Stimulated activated memory B cell treated with anti-CD40 and anti-IgM and Interleukin-4, amounts not matched to agents 10 μg/mL and 1 μg/mL and 100 μg/mL, for 72 hours (primary cell): ENCODE results near the gene TSPAN32.
"Not testable (repeated sequence)": the region's sequence is repeated elsewhere in the genome, so short reads cannot be mapped to it uniquely, and the experiment has no call there.

Experiments
- ATAC-seq: fragments of 150-1000 bp; cut with Tn5 transposase; 2 replicates; pipeline ENCODE4 v1.10.0; 2021
- H3K27ac Mint-ChIP-seq: one replicate; pipeline ENCODE4 v1.8.0; 2022; ENCODE audit warnings: mild to moderate bottlenecking, mixed read lengths
- H3K27me3 Mint-ChIP-seq: one replicate; pipeline ENCODE4 v1.8.0; 2022; ENCODE audit warnings: mixed read lengths
- H3K36me3 Mint-ChIP-seq: one replicate; pipeline ENCODE4 v1.8.0; 2022; ENCODE audit warnings: mixed read lengths
- H3K4me1 Mint-ChIP-seq: one replicate; pipeline ENCODE4 v1.8.0; 2022; ENCODE audit warnings: mixed read lengths
- H3K4me3 Mint-ChIP-seq: one replicate; pipeline ENCODE4 v1.8.0; 2022; ENCODE audit warnings: mild to moderate bottlenecking, moderate library complexity, mixed read lengths
- H3K9me3 Mint-ChIP-seq: one replicate; pipeline ENCODE4 v1.8.0; 2022; ENCODE audit warnings: mixed read lengths

TSPAN32 gene

DNA sequence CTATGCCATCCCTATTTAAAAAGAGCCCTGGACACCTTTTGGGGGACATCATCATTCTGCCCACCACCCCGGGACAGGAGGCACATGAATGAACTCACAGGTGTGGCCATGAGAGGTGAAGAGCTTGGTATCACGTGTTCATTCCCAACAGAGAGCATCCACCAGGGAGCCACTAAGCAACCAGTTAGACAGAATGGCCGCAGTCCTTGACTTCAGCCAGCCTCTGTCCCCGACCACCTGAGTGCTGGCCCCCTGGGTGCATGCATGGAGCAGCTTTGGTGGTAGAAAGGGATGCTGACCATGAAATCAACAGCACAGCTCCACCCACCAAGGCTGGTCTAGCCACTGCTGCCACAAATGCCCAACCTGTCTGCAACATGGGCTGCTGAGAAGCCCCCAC, 44.2 kb downstream of the TSPAN32 start:
- H3K27ac Mint-ChIP-seq = no peak overlapping the region
- no peak overlapping the region for H3K4me3 Mint-ChIP-seq
- H3K36me3 Mint-ChIP-seq = peaks cover 21% of the 10 kb centered on the region
- ATAC-seq = no peak
- H3K27me3 Mint-ChIP-seq = no peaks in the 10 kb centered on the region
- peaks cover 13% of the 10 kb centered on the region for H3K9me3 Mint-ChIP-seq
- H3K4me1 Mint-ChIP-seq = no peaks in the 10 kb centered on the region

- H3K36me3 Mint-ChIP-seq = peaks cover 21% of the 10 kb centered on the region
- H3K4me3 Mint-ChIP-seq = no peak overlapping the region
- no peak overlapping the region for H3K27ac Mint-ChIP-seq
- no peaks in the 10 kb centered on the region for H3K27me3 Mint-ChIP-seq
- ATAC-seq = no peak
- H3K4me1 Mint-ChIP-seq = no peaks in the 10 kb centered on the region
- peaks cover 13% of the 10 kb centered on the region for H3K9me3 Mint-ChIP-seq
Observed at GRCh38 chr11:2346586-2347307, 44.9 kb downstream of the TSPAN32 start.

DNA sequence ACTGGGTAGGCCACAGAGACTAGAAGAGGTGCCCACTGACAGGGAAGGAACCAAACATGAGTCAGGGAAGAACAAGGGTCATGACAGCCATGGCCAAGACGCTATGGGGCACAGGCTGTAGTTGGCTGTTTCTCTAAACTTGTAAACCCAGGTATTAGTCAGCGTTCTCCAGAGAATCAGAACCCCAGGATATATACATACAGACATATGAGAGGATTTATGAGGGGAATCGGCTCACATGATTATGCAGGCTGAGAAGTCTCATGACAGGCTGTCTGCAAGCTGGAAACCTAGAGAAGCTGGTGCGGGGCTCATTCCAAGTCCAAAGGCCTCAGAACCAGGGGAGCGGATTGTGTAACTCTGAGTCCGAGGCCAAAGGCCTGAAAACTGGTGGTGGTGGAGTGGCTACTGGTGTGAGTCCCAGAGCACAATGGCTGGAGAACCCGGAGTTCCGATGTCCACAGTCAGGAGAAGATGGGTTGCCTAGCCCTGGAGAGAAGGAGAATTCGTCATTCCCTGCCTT, 45.6 kb downstream of the TSPAN32 start:
- no peak for ATAC-seq
- Mint-ChIP-seq H3K4me1 (no peaks in the 10 kb centered on the region), H3K4me3 (no peak overlapping the region), H3K27ac (no peak overlapping the region), H3K9me3 (peaks cover 13% of the 10 kb centered on the region), H3K36me3 (peaks cover 21% of the 10 kb centered on the region), H3K27me3 (no peaks in the 10 kb centered on the region)

DNA sequence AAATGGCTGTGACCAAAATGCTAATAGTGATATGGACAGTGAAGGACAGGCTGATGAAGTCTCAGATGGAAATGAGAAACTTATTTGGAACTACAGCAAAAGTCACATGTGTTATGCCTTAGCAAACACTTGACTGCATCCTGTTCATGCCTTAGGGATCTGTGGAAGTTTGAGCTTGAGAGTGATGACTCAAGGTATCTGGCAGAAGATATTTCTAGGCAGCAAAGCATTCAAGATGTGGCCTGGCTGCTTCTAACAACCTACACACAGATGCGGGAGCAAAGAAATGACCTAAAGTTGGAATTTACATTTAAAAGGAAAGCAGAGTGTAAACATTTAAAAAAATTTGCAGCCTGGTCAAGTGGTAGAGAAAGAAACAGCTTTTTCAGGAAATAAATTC, 47.2 kb downstream of the TSPAN32 start:
- Mint-ChIP-seq H3K9me3 (peaks cover 9% of the 10 kb centered on the region), H3K36me3 (peaks cover 18% of the 10 kb centered on the region), H3K27ac (no peak overlapping the region), H3K4me1 (no peaks in the 10 kb centered on the region), H3K27me3 (no peaks in the 10 kb centered on the region), H3K4me3 (no peak overlapping the region)
- ATAC-seq = no peak

DNA sequence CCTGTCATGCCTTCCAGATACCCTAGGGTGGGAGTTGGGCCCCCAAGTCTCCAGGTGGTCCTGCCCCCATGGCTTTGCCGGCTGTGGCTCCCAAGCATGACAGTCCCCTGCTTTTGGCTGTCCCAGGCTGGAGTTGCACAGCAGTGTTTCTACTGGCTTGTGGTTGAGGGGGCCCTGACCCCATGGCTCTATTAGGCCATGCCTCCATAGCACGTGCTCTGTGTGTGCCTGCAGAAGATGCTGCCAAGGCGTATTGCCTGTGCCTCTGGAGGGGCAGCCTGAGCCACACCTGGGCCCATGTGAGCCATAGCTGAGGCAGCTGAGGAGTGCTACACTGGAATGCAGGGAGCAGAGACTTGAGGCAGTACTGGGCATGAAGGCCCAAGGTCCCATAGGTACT, 49.9 kb downstream of the TSPAN32 start:
- Mint-ChIP-seq H3K4me3 (no peak overlapping the region), H3K9me3 (peaks cover 9% of the 10 kb centered on the region), H3K27me3 (no peaks in the 10 kb centered on the region), H3K4me1 (no peaks in the 10 kb centered on the region), H3K27ac (no peak overlapping the region), H3K36me3 (peaks cover 16% of the 10 kb centered on the region)
- no peak for ATAC-seq

GRCh38 chr11:2352420-2352819, 50.6 kb downstream of the TSPAN32 start:
- no peak for ATAC-seq
- H3K36me3 Mint-ChIP-seq = peaks cover 16% of the 10 kb centered on the region
- peaks cover 9% of the 10 kb centered on the region for H3K9me3 Mint-ChIP-seq
- no peaks in the 10 kb centered on the region for H3K4me1 Mint-ChIP-seq
- H3K27me3 Mint-ChIP-seq = no peaks in the 10 kb centered on the region
- no peak overlapping the region for H3K4me3 Mint-ChIP-seq
- no peak overlapping the region for H3K27ac Mint-ChIP-seq

- Mint-ChIP-seq H3K27ac (no peak overlapping the region), H3K36me3 (no peaks in the 10 kb centered on the region), H3K27me3 (no peaks in the 10 kb centered on the region), H3K4me3 (no peak overlapping the region), H3K9me3 (no peaks in the 10 kb centered on the region), H3K4me1 (peaks cover 11% of the 10 kb centered on the region)
- ATAC-seq = no peak
Observed at GRCh38 chr11:2355000-2355644, 53.3 kb downstream of the TSPAN32 start.

GRCh38 chr11:2357246-2357645, 55.4 kb downstream of the TSPAN32 start:
- no peak overlapping the region for H3K27ac Mint-ChIP-seq
- peaks cover 11% of the 10 kb centered on the region for H3K4me1 Mint-ChIP-seq
- no peaks in the 10 kb centered on the region for H3K27me3 Mint-ChIP-seq
- H3K9me3 Mint-ChIP-seq = no peaks in the 10 kb centered on the region
- ATAC-seq = no peak
- no peaks in the 10 kb centered on the region for H3K36me3 Mint-ChIP-seq
- H3K4me3 Mint-ChIP-seq = no peak overlapping the region

GRCh38 chr11:2357651-2358050, 55.8 kb downstream of the TSPAN32 start:
- ATAC-seq, H3K27ac Mint-ChIP-seq, H3K36me3 Mint-ChIP-seq, H3K27me3 Mint-ChIP-seq, H3K9me3 Mint-ChIP-seq, H3K4me3 Mint-ChIP-seq: not testable (repeated sequence)
- H3K4me1 Mint-ChIP-seq = peaks cover 11% of the 10 kb centered on the region

DNA sequence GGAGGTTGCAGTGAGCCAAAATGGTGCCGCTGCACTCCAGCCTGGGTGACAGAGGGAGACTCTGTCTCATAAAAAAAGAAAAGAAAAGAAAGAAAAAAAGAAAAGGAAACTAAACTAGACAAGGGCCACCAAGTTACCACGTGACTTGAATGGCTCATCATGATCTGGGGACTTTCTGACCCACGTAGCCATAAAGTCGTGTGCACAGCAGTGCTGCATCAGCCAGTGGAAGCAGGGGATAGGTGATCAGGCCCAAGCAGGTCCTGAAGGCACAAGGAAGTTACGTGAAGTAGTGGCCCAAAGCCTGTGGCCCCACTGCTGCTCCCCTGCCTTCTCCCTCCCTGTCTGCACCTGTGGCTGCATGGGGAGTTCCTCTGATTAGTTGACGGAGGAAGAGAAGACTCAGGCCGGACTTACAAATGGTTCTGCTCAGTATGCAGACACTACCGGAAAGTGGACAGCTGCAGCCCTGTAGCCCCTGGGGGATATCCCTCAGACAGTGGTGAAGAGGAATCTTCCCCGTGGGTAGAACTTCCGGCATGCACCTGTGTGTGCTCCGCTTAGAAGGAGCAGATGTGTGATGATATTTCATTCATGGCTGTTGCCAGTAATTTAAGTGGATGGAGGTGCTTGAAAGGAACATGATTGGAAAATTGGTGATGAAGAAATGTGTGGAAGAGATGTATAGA, 57.1 kb downstream of the TSPAN32 start:
- Mint-ChIP-seq H3K27me3 (no peaks in the 10 kb centered on the region), H3K4me1 (peaks cover 11% of the 10 kb centered on the region), H3K27ac (peak overlapping the region; percentile 19), H3K4me3 (no peak overlapping the region), H3K36me3 (no peaks in the 10 kb centered on the region), H3K9me3 (no peaks in the 10 kb centered on the region)
- peak; percentile 59 for ATAC-seq

GRCh38 chr11:2359557-2359956, 57.7 kb downstream of the TSPAN32 start:
- Mint-ChIP-seq H3K27me3 (no peaks in the 10 kb centered on the region), H3K36me3 (no peaks in the 10 kb centered on the region), H3K4me3 (no peak overlapping the region), H3K4me1 (peaks cover 11% of the 10 kb centered on the region), H3K9me3 (no peaks in the 10 kb centered on the region), H3K27ac (no peak overlapping the region)
- ATAC-seq = no peak

GRCh38 chr11:2360081-2360642, 58.3 kb downstream of the TSPAN32 start:
- peaks cover 11% of the 10 kb centered on the region for H3K4me1 Mint-ChIP-seq

DNA sequence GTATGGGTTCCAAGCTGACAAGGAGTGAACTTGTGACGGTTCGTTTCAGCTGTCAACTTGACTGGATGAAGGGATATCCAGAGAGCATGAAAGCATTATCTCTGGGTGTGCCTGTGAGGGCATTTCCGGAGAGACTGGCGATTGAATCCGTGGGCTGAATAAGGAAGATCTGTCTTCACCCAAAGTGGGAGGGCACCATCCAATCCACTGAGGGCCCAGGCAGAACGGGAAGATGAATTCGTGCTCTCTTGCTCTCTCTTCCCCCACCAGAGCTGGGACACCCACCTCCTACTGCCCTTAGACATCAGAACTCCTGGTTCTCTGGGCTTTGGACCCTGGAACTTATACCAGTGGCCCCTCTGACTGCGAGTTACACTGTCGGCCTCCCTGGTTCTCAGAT, 59.8 kb downstream of the TSPAN32 start:
- H3K4me3 Mint-ChIP-seq = no peak overlapping the region
- no peaks in the 10 kb centered on the region for H3K36me3 Mint-ChIP-seq
- peaks cover 11% of the 10 kb centered on the region for H3K4me1 Mint-ChIP-seq
- no peaks in the 10 kb centered on the region for H3K9me3 Mint-ChIP-seq
- no peak overlapping the region for H3K27ac Mint-ChIP-seq
- no peaks in the 10 kb centered on the region for H3K27me3 Mint-ChIP-seq
- no peak for ATAC-seq

More at GRCh38 chr11:2360081-2360642, 58.3 kb downstream of the TSPAN32 start:
- H3K27ac Mint-ChIP-seq = no peak overlapping the region
- H3K9me3 Mint-ChIP-seq = no peaks in the 10 kb centered on the region
- ATAC-seq = no peak
- no peaks in the 10 kb centered on the region for H3K27me3 Mint-ChIP-seq
- H3K36me3 Mint-ChIP-seq = no peaks in the 10 kb centered on the region
- no peak overlapping the region for H3K4me3 Mint-ChIP-seq

DNA sequence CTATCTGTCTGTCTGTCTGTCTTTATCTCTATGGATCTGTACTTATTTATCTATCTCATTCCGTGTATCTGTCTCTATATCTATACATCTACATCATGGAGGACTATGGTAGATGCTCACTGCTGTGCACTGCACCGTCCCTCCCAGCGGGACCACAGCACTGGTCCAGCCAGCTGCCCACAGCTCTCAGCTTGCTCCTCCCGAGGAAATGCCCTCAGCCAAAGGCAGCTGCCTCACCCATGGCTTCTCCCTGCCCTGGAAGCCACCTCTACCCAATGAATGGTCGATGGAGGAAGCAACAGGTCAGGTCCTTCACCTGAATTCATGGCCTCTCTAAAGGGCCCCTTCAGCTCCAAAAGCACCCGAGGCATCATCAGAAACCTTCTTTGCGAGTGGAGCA, 60.6 kb downstream of the TSPAN32 start:
- no peaks in the 10 kb centered on the region for H3K9me3 Mint-ChIP-seq
- no peak for ATAC-seq
- no peak overlapping the region for H3K4me3 Mint-ChIP-seq
- H3K4me1 Mint-ChIP-seq = peaks cover 11% of the 10 kb centered on the region
- H3K36me3 Mint-ChIP-seq = no peaks in the 10 kb centered on the region
- H3K27me3 Mint-ChIP-seq = no peaks in the 10 kb centered on the region
- no peak overlapping the region for H3K27ac Mint-ChIP-seq

GRCh38 chr11:2363130-2363529, 61.3 kb downstream of the TSPAN32 start:
- Mint-ChIP-seq H3K36me3 (no peaks in the 10 kb centered on the region), H3K27ac (no peak overlapping the region), H3K4me3 (no peak overlapping the region), H3K27me3 (no peaks in the 10 kb centered on the region), H3K9me3 (no peaks in the 10 kb centered on the region), H3K4me1 (peaks cover 11% of the 10 kb centered on the region)
- no peak for ATAC-seq
